NB4 (cell line): Measurements from ENCODE around the gene UIMC1.

Experiments used
- MYC ChIP-seq: IDR thresholded peaks from 2 replicates; pipeline ENCODE4 v1.6.1; 2011; ENCODE audit warnings: low read depth, low read length
- POLR2A ChIP-seq: IDR thresholded peaks from 2 replicates; pipeline ENCODE4 v1.6.1; 2011; ENCODE audit warnings: mild to moderate bottlenecking; ENCODE audit not compliant: insufficient read length; ENCODE audit errors: extremely low read depth
- TF ChIP-seq, protein P1 (sequence below): IDR thresholded peaks from one replicate; pipeline ENCODE4 v1.5.1; 2012; ENCODE audit warnings: low read depth, low read length
- TF ChIP-seq, protein P2 (sequence below): IDR thresholded peaks from 2 replicates; pipeline ENCODE4 v1.6.1; 2011; ENCODE audit warnings: low read depth, low read length

DNA sequence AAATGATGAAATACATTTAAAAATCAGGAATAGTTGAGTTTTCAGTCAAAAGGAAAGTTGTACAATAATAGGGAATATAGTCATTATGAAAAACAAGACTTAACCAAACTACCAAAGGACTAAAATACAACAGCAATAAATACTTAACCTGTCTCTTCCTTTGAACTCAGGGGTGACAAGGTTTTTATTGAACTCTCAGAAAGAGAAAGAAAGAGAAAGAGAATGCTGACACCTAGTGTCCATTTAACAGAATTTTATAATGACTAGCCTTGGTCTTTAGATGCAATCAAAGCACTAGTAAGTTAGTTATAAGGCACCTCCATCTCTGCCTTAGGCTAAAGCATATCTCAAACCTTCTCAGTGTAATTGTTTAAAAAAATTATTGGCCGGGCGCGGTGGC is 47.5 kb downstream of the UIMC1 start:
- TF ChIP-seq, protein P1, sequence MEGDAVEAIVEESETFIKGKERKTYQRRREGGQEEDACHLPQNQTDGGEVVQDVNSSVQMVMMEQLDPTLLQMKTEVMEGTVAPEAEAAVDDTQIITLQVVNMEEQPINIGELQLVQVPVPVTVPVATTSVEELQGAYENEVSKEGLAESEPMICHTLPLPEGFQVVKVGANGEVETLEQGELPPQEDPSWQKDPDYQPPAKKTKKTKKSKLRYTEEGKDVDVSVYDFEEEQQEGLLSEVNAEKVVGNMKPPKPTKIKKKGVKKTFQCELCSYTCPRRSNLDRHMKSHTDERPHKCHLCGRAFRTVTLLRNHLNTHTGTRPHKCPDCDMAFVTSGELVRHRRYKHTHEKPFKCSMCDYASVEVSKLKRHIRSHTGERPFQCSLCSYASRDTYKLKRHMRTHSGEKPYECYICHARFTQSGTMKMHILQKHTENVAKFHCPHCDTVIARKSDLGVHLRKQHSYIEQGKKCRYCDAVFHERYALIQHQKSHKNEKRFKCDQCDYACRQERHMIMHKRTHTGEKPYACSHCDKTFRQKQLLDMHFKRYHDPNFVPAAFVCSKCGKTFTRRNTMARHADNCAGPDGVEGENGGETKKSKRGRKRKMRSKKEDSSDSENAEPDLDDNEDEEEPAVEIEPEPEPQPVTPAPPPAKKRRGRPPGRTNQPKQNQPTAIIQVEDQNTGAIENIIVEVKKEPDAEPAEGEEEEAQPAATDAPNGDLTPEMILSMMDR: no peak
- TF ChIP-seq POLR2A (no peak), MYC (no peak)
- TF ChIP-seq, protein P2, sequence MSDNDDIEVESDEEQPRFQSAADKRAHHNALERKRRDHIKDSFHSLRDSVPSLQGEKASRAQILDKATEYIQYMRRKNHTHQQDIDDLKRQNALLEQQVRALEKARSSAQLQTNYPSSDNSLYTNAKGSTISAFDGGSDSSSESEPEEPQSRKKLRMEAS: no peak
